HFF-Myc (cell line): ENCODE results near the gene GNPAT.

Experiments used
- DNase-seq: peaks from one replicate; pipeline ENCODE4 v3.0.0-alpha.2; 2011; ENCODE audit warnings: low read depth; ENCODE audit errors: extremely low read depth
- H3K4me3 ChIP-seq: replicated peaks from 2 replicates; pipeline ENCODE4 v1.5.1; 2011; ENCODE audit warnings: low read depth, mild to moderate bottlenecking, control low read depth, low read length
- CTCF ChIP-seq: IDR thresholded peaks from 2 replicates; pipeline ENCODE4 v1.5.1; 2012; ENCODE audit warnings: mild to moderate bottlenecking, low read depth, low read length, control low read depth; ENCODE audit errors: missing control alignments

GNPAT gene

GRCh38 chr1:231286603-231287002, 45.6 kb downstream of the GNPAT start:
- H3K4me3 ChIP-seq, result no peak overlapping the region
- no peak for DNase-seq
- TF ChIP-seq CTCF, result no peak

- no peak for DNase-seq
- TF ChIP-seq CTCF, result no peak
- no peak overlapping the region for H3K4me3 ChIP-seq
Measured at GRCh38 chr1:231295938-231296337, 54.9 kb downstream of the GNPAT start.

- no peak for DNase-seq
- no peak for TF ChIP-seq CTCF
- no peak overlapping the region for H3K4me3 ChIP-seq
Measured at GRCh38 chr1:231301990-231302389, 61.0 kb downstream of the GNPAT start.

- DNase-seq, result no peak
- TF ChIP-seq CTCF, result no peak
Measured at GRCh38 chr1:231310391-231310934, 69.5 kb downstream of the GNPAT start.

GRCh38 chr1:231311720-231312431, 70.9 kb downstream of the GNPAT start:
- no peak for TF ChIP-seq CTCF
- H3K4me3 ChIP-seq, result no peak overlapping the region
- no peak for DNase-seq

More at GRCh38 chr1:231310391-231310934, 69.5 kb downstream of the GNPAT start:
- no peak overlapping the region for H3K4me3 ChIP-seq

- no peak for TF ChIP-seq CTCF
- H3K4me3 ChIP-seq, result no peak overlapping the region
- DNase-seq, result no peak
Measured at GRCh38 chr1:231312432-231312788, 71.4 kb downstream of the GNPAT start.
